GM12878 (cell line): ENCODE data around the gene UNK. TPM values are rescaled to one million over a fixed set of nuclear protein-coding genes. Genes with fewer than 3 reads are reported as not detected.

Experiments used
- ATAC-seq: fragments of 200-7000 bp; cut with Tn5 transposase; 3 replicates; pipeline ENCODE4 v1.9.1; 2020; ENCODE audit warnings: mild to moderate bottlenecking, moderate library complexity
- BruUV-seq: library from RNA; stranded (reverse); fragments of 400-500 nt; replicated peaks from 2 replicates; lab custom pipeline; 2021; lab: Mats Ljungman, UMichigan
- CTCF ChIA-PET: fragments of 300-600 bp; sonication (Branson Sonifier 250); formaldehyde crosslinking; extraction: SDS; loops from one replicate; lab custom pipeline; 2021; ENCODE audit warnings: inconsistent platforms; lab: Yijun Ruan, JAX
- POLR2A ChIA-PET: fragments of 350-600 bp; formaldehyde crosslinking; extraction: SDS; loops from one replicate; lab custom pipeline; 2021; ENCODE audit warnings: inconsistent platforms; lab: Charles Lee
- RAD21 ChIA-PET: fragments of 300-600 bp; sonication (Branson Sonifier 250); formaldehyde crosslinking; loops from one replicate; lab custom pipeline; 2023; ENCODE audit warnings: antibody characterized with exemption; ENCODE audit not compliant: unreplicated experiment; lab: Charles Lee
- SMC1A ChIA-PET: fragments of 300-600 bp; sonication (Branson Sonifier 250); formaldehyde crosslinking; loops from one replicate; lab custom pipeline; 2023; ENCODE audit not compliant: unreplicated experiment, uncharacterized antibody; lab: Charles Lee
- DNase-seq: peaks from one replicate; pipeline ENCODE4 v3.0.0-alpha.2; 2011; ENCODE audit warnings: low read depth, low spot score
- FAIRE-seq: peaks from 3 replicates; lab custom pipeline; 2011; peaks lifted over from hg19 to GRCh38; lab: Jason Lieb, UNC
- H2AFZ ChIP-seq: 2 replicates; pipeline ENCODE4 v1.6.0; 2011; ENCODE audit warnings: low read depth, low read length, control low read depth; ENCODE audit not compliant: control insufficient read depth
- H3K27ac ChIP-seq: 2 replicates; pipeline ENCODE4 v1.5.1; 2011; ENCODE audit warnings: control low read depth; ENCODE audit not compliant: control insufficient read depth, insufficient read depth
- H3K27me3 ChIP-seq, 2 experiments: replicated peaks in 1 of 2; 2 replicates each; pipeline versions ENCODE4 v1.6.0 to v1.6.1; 2011; ENCODE audit warnings: low read length in 1 of 2; ENCODE audit not compliant: control insufficient read depth in 2 of 2, insufficient read depth in 2 of 2
- H3K36me3 ChIP-seq, 2 experiments: 2 replicates each; pipeline ENCODE4 v1.5.1; 2011; ENCODE audit warnings: low read length in 1 of 2; ENCODE audit not compliant: control insufficient read depth in 2 of 2, insufficient read depth in 2 of 2
- H3K4me1 ChIP-seq: 2 replicates; pipeline ENCODE4 v1.6.1; 2011; ENCODE audit warnings: mild to moderate bottlenecking, low read length, moderate library complexity, mixed read lengths; ENCODE audit not compliant: control insufficient read depth, insufficient read depth
- H3K4me2 ChIP-seq: 2 replicates; pipeline ENCODE4 v1.6.0; 2011; ENCODE audit warnings: control low read depth; ENCODE audit not compliant: control insufficient read depth, insufficient read depth
- H3K4me3 ChIP-seq: fragments of 200-600 bp; sonication (generic); 2 replicates; pipeline ENCODE4 v1.5.1; 2016
- H3K79me2 ChIP-seq: 2 replicates; pipeline ENCODE4 v1.6.0; 2011; ENCODE audit warnings: low read length; ENCODE audit not compliant: control insufficient read depth, insufficient read depth
- H3K9ac ChIP-seq: 2 replicates; pipeline ENCODE4 v1.8.0; 2011; ENCODE audit warnings: low read length, control low read depth, mixed read lengths; ENCODE audit not compliant: control insufficient read depth, insufficient read depth
- H3K9me3 ChIP-seq: replicated peaks from 3 replicates; pipeline ENCODE4 v1.5.1; 2011; ENCODE audit warnings: mild to moderate bottlenecking, low read length; ENCODE audit not compliant: control insufficient read depth, insufficient read depth
- H4K20me1 ChIP-seq: 2 replicates; pipeline ENCODE4 v1.6.0; 2011; ENCODE audit not compliant: control insufficient read depth, insufficient read depth
- NBN ChIP-seq: fragments of 450-650 bp; IDR thresholded peaks from 2 replicates; pipeline ENCODE4 v1.6.1; 2016
- POLR2AphosphoS2 ChIP-seq: IDR thresholded peaks from 2 replicates; pipeline ENCODE4 v1.6.1; 2011; ENCODE audit warnings: low read depth, mild to moderate bottlenecking, low read length, improper control_type of control experiment, moderate library complexity
- SIX5 ChIP-seq: IDR thresholded peaks from 2 replicates; pipeline ENCODE4 v1.6.1; 2011; ENCODE audit warnings: mild to moderate bottlenecking, low read depth, low read length, moderate library complexity; ENCODE audit not compliant: severe bottlenecking
- TCF3 ChIP-seq: IDR thresholded peaks from 2 replicates; pipeline ENCODE4 v1.6.1; 2012; ENCODE audit warnings: low read depth, mild to moderate bottlenecking, low read length, borderline replicate concordance; ENCODE audit not compliant: insufficient read depth
- WGBS: methylation state at CpG from one replicate; pipeline ENCODE4 v1.1.6; 2016; ENCODE audit warnings: low lambda C conversion rate; ENCODE audit not compliant: insufficient replicate concordance, insufficient coverage; ENCODE audit errors: missing lambda C conversion rate; 5-methylcytosine and 5-hydroxymethylcytosine counted together
- in situ Hi-C: fragments of 300-500 bp; cut with MboI; formaldehyde crosslinking; loops from 9 replicates; pipeline ENCODE4 v1.14.3; 2018; ENCODE audit warnings: mixed read lengths
- intact Hi-C: fragments of 100-400 bp; cut with micrococcal nuclease; formaldehyde crosslinking; loops from one replicate; pipeline ENCODE4 v1.14.2; 2022; ENCODE audit not compliant: unreplicated experiment
- polyA plus RNA-seq, 11 experiments: library from polyadenylated mRNA; depleted of rRNA in 4 of 11; unstranded in 6 of 11; stranded (reverse) in 5 of 11; fragments of >200 nt; fragmentation: Nextera tagmentation in 4 of 11; fragmentation: Illumina TruSeq in 1 of 11; extraction: Ambion mirVana in 4 of 11; extraction: Trizol in 1 of 11; gene quantifications; 1 replicate in 1 of 11; 2 replicates in 10 of 11; pipeline versions ENCODE4 v1.2.1 to v1.2.3, GENCODE V29; 2011 to 2016; ENCODE audit warnings: inconsistent platforms in 2 of 11, missing spikeins in 2 of 11, low read depth in 1 of 11
- total RNA-seq, 4 experiments: library from RNA; depleted of rRNA in 3 of 4; stranded (reverse); fragments of >200 nt in 3 of 4; fragmentation: Illumina TruSeq in 1 of 4; extraction: Trizol in 1 of 4; gene quantifications; 2 replicates each; pipeline versions ENCODE4 v1.2.1 to v1.2.3, GENCODE V29; 2013 to 2021
- TF ChIP-seq, protein P1 (sequence below): fragments of 450-650 bp; formaldehyde crosslinking; IDR thresholded peaks from 2 replicates; pipeline ENCODE4 v1.5.0; 2022; ENCODE audit warnings: mild to moderate bottlenecking, missing genetic modification characterization
- TF ChIP-seq, protein P2 (sequence below): fragments of 150-350 bp; IDR thresholded peaks from 2 replicates; pipeline ENCODE4 v1.6.1; 2014; ENCODE audit warnings: mild to moderate bottlenecking, low read depth, low read length
- TF ChIP-seq, protein P3 (sequence below): fragments of 450-650 bp; IDR thresholded peaks from 2 replicates; pipeline ENCODE4 v1.6.1; 2018; ENCODE audit warnings: mild to moderate bottlenecking, low read depth, moderate library complexity; ENCODE audit not compliant: partially characterized antibody

The UNK gene
- total and polyA plus RNA-seq, 10 of the 15 experiments (the other 5 are each of a cell fraction or from before 2014, with no cell fraction given) = 8.9 to 34.5 (median 27.3) TPM

DNA sequence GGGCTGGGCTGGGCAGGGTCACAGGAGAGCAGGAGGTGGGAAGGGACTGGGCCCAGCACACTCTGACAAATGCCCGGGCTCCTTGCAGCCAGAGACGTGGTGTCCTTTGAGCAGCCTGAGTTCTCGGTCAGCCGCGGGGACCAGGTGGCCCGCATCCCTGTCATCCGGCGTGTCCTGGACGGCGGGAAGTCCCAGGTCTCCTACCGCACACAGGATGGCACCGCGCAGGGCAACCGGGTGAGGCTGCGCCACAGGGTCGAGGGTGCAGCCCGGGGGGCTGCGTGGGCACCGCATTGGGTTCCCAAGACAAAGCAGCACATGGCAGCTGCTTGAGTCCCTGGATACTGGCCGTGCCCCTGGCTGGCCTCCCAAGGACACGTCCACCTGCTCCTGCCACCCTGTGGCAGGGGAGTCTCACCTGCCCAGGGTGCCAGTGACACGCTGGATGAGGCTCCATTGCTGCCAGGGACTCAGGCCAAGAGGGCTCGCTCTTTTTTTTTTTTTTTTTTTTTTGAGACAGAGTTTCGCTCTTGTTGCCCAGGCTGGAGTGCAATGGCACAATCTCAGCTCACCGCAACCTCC is 40.9 kb upstream of the UNK start:
- ATAC-seq (no peak), FAIRE-seq (no peak), DNase-seq (no peak)
- ChIA-PET RAD21 (interaction anchor here (1.3 kb wide), 1 partner anchor 142 kb away, joined by 3 read pairs; no protein-coding TSS in a partner anchor), CTCF (interaction anchor here (0.9 to 10.6 kb wide), 6 partner anchors 9 to 142 kb away, joined by 3 to 336 read pairs (median 84); partner anchors contain the start of gene SMIM5), SMC1A (interaction anchor here (1.0 to 6.9 kb wide), 3 partner anchors 69 to 108 kb away, joined by 3 to 72 read pairs (median 3); no protein-coding TSS in a partner anchor), POLR2A (interaction anchor here (0.6 kb wide), 1 partner anchor 30 kb away, joined by 8 read pairs; no protein-coding TSS in a partner anchor)
- intact Hi-C loops (no loop called here), in situ Hi-C loops (loop anchor here (5.0 to 10.0 kb wide), 2 partner anchors 109 to 316 kb away; partner anchors contain the start of gene SMIM5)
- no peak overlapping the region for H2AFZ ChIP-seq
- H3K79me2 ChIP-seq = no peaks in the 10 kb centered on the region
- no TSS peak for BruUV-seq
- no peaks in the 10 kb centered on the region for H3K4me1 ChIP-seq
- 69% methylated on average over 24 of the region's 25 CpGs for WGBS
- H3K36me3 ChIP-seq = no peaks in the 10 kb centered on the region
- H3K9ac ChIP-seq = no peak overlapping the region
- H3K27ac ChIP-seq = no peak overlapping the region
- no peak overlapping the region for H3K4me2 ChIP-seq
- no peak overlapping the region for H3K4me3 ChIP-seq
- H3K27me3 ChIP-seq = no peaks in the 10 kb centered on the region
- H3K9me3 ChIP-seq = no peaks in the 10 kb centered on the region
- no peaks in the 10 kb centered on the region for H4K20me1 ChIP-seq
- TF ChIP-seq POLR2AphosphoS2 (no peak), NBN (no peak), TCF3 (no peak), SIX5 (no peak)
- TF ChIP-seq, protein P1, sequence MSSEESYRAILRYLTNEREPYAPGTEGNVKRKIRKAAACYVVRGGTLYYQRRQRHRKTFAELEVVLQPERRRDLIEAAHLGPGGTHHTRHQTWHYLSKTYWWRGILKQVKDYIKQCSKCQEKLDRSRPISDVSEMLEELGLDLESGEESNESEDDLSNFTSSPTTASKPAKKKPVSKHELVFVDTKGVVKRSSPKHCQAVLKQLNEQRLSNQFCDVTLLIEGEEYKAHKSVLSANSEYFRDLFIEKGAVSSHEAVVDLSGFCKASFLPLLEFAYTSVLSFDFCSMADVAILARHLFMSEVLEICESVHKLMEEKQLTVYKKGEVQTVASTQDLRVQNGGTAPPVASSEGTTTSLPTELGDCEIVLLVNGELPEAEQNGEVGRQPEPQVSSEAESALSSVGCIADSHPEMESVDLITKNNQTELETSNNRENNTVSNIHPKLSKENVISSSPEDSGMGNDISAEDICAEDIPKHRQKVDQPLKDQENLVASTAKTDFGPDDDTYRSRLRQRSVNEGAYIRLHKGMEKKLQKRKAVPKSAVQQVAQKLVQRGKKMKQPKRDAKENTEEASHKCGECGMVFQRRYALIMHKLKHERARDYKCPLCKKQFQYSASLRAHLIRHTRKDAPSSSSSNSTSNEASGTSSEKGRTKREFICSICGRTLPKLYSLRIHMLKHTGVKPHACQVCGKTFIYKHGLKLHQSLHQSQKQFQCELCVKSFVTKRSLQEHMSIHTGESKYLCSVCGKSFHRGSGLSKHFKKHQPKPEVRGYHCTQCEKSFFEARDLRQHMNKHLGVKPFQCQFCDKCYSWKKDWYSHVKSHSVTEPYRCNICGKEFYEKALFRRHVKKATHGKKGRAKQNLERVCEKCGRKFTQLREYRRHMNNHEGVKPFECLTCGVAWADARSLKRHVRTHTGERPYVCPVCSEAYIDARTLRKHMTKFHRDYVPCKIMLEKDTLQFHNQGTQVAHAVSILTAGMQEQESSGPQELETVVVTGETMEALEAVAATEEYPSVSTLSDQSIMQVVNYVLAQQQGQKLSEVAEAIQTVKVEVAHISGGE (CRISPR knock-in tag) = no peak
- TF ChIP-seq, protein P2, sequence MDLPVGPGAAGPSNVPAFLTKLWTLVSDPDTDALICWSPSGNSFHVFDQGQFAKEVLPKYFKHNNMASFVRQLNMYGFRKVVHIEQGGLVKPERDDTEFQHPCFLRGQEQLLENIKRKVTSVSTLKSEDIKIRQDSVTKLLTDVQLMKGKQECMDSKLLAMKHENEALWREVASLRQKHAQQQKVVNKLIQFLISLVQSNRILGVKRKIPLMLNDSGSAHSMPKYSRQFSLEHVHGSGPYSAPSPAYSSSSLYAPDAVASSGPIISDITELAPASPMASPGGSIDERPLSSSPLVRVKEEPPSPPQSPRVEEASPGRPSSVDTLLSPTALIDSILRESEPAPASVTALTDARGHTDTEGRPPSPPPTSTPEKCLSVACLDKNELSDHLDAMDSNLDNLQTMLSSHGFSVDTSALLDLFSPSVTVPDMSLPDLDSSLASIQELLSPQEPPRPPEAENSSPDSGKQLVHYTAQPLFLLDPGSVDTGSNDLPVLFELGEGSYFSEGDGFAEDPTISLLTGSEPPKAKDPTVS = no peak
- TF ChIP-seq, protein P3, sequence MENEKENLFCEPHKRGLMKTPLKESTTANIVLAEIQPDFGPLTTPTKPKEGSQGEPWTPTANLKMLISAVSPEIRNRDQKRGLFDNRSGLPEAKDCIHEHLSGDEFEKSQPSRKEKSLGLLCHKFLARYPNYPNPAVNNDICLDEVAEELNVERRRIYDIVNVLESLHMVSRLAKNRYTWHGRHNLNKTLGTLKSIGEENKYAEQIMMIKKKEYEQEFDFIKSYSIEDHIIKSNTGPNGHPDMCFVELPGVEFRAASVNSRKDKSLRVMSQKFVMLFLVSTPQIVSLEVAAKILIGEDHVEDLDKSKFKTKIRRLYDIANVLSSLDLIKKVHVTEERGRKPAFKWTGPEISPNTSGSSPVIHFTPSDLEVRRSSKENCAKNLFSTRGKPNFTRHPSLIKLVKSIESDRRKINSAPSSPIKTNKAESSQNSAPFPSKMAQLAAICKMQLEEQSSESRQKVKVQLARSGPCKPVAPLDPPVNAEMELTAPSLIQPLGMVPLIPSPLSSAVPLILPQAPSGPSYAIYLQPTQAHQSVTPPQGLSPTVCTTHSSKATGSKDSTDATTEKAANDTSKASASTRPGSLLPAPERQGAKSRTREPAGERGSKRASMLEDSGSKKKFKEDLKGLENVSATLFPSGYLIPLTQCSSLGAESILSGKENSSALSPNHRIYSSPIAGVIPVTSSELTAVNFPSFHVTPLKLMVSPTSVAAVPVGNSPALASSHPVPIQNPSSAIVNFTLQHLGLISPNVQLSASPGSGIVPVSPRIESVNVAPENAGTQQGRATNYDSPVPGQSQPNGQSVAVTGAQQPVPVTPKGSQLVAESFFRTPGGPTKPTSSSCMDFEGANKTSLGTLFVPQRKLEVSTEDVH = no peak
